Activated naive CD4-positive, alpha-beta T cell treated with anti-CD3 and anti-CD28 coated beads for 36 hours (primary cell): ENCODE measurements around the gene ANKRD10. TPM values are rescaled to one million over a fixed set of nuclear protein-coding genes. Genes with fewer than 3 reads are reported as not detected.
"Not testable (repeated sequence)": the region's sequence is repeated elsewhere in the genome, so short reads cannot be mapped to it uniquely, and the experiment has no call there.

ENCODE experiments used
- CTCF ChIA-PET: fragments of 350-600 bp; sonication (Branson Sonifier 250); formaldehyde crosslinking; loops from one replicate; lab custom pipeline; 2021; ENCODE audit warnings: antibody characterized with exemption; lab: Charles Lee
- DNase-seq: peaks from one replicate; pipeline ENCODE4 v3.0.0-alpha.2; 2020
- H3K27ac Mint-ChIP-seq: one replicate; pipeline ENCODE4 v1.8.0; 2021; ENCODE audit warnings: mild to moderate bottlenecking, mixed read lengths
- H3K27me3 Mint-ChIP-seq: one replicate; pipeline ENCODE4 v1.8.0; 2021; ENCODE audit warnings: low read depth, mixed read lengths
- H3K36me3 Mint-ChIP-seq: one replicate; pipeline ENCODE4 v1.8.0; 2021; ENCODE audit warnings: low read depth, mixed read lengths
- H3K4me1 Mint-ChIP-seq: one replicate; pipeline ENCODE4 v1.8.0; 2021; ENCODE audit warnings: low read depth, mixed read lengths
- H3K4me3 Mint-ChIP-seq: one replicate; pipeline ENCODE4 v1.8.0; 2021; ENCODE audit warnings: mild to moderate bottlenecking, moderate library complexity, mixed read lengths
- H3K9me3 Mint-ChIP-seq: one replicate; pipeline ENCODE4 v1.8.0; 2021; ENCODE audit warnings: mixed read lengths
- intact Hi-C: fragments of 100-400 bp; cut with micrococcal nuclease; formaldehyde crosslinking; loops from one replicate; pipeline ENCODE4 v1.15.1; 2023
- total RNA-seq, 2 experiments: library from RNA; stranded (reverse); gene quantifications; one replicate each; pipeline ENCODE4 v1.2.3, GENCODE V29; 2021

ANKRD10 gene
- total RNA-seq, 2 experiments from 2014 or later: 79.8 to 82.5 TPM

DNA sequence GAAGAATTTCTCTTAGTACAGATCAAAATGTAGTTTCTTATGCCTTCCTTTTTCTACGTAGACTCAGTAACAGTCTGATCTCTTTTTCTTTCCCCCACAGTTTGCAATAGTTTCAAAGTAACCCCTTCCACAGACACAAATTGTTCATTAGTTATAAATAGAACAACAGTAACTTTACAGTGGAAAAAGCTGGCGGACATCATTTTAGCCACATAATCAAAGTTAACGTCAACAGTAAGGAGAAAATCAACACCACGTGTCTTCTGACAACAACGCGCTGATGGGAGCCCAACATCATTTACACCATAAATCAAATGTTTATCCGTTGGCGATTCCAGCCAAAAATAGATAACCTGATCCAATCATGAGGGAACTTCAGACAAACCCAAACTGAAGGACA lies 76.8 kb downstream of the ANKRD10 start:
- intact Hi-C loops: no loop called here
- Mint-ChIP-seq H3K4me1 (no peaks in the 10 kb centered on the region), H3K27ac (no peak overlapping the region), H3K36me3 (no peaks in the 10 kb centered on the region), H3K9me3 (no peaks in the 10 kb centered on the region), H3K4me3 (no peak overlapping the region), H3K27me3 (peaks cover 8% of the 10 kb centered on the region)
- CTCF ChIA-PET: no interaction called here
- no peak for DNase-seq

DNA sequence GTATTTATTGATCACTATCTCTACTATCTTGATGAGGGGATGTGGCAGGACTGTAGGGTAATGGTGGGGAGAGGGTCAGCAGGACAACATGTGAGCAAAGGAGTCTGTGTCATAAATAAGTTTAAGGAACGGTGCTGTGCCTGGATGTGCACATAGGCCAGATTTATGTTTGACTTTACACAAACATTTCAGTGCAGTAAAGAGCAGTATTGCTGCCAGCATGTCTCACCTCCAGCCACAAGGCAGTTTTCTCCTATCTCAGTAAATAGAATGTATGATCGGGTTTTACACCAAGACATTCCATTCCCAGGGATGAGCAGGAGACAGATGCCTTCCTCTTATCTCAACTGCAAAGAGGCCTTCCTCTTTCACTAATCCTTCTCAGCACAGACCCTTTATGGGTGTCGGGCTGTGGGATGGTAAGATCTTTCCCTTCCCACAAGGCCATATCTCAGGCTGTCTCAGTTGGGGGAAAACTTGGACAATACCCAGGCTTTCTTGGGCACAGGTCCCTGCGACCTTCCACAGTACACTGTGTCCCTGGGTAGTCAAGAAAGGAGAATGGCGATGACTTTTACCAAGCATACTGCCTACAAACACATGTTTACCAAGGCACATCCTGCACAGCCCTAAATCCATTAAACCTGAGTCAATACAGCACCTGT lies 77.3 kb downstream of the ANKRD10 start:
- H3K27ac Mint-ChIP-seq, H3K36me3 Mint-ChIP-seq, H3K9me3 Mint-ChIP-seq, DNase-seq, H3K27me3 Mint-ChIP-seq, intact Hi-C loops, H3K4me1 Mint-ChIP-seq, H3K4me3 Mint-ChIP-seq, CTCF ChIA-PET: not testable (repeated sequence)

GRCh38 chr13:110836605-110836903 lies 78.3 kb downstream of the ANKRD10 start:
- intact Hi-C loops: no loop called here
- H3K27me3 Mint-ChIP-seq: peaks cover 9% of the 10 kb centered on the region
- no peak for DNase-seq
- no peak overlapping the region for H3K27ac Mint-ChIP-seq
- CTCF ChIA-PET: no interaction called here
- no peaks in the 10 kb centered on the region for H3K36me3 Mint-ChIP-seq
- H3K4me3 Mint-ChIP-seq: no peak overlapping the region
- H3K4me1 Mint-ChIP-seq: no peaks in the 10 kb centered on the region
- H3K9me3 Mint-ChIP-seq: no peaks in the 10 kb centered on the region

GRCh38 chr13:110835721-110836604 lies 78.9 kb downstream of the ANKRD10 start:
- Mint-ChIP-seq H3K27ac (no peak overlapping the region), H3K9me3 (no peaks in the 10 kb centered on the region), H3K36me3 (no peaks in the 10 kb centered on the region), H3K4me1 (no peaks in the 10 kb centered on the region), H3K27me3 (peaks cover 8% of the 10 kb centered on the region), H3K4me3 (no peak overlapping the region)
- no peak for DNase-seq
- intact Hi-C loops: no loop called here
- CTCF ChIA-PET: no interaction called here

DNA sequence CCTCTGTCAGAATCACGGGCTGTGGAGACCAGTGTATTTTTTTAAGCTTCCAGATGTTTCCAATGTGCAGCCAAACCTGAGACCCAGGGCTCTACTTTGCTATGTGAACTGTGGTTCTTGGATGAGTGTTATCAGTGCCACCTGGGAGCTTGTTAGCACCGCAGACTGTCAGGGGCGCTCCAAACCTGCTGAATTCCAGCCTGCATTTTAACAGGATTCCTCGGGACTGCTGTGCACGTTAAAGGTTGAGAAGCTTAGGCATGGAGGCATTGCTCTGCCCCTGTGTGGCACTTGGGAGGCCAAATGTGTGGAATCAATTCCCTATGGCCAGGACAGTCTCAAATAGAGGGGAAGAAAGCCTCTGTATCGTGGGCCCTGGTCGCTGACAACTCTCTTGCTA lies 80.3 kb downstream of the ANKRD10 start:
- Mint-ChIP-seq H3K27ac (no peak overlapping the region), H3K4me3 (no peak overlapping the region), H3K27me3 (peaks cover 3% of the 10 kb centered on the region), H3K4me1 (no peaks in the 10 kb centered on the region), H3K36me3 (no peaks in the 10 kb centered on the region), H3K9me3 (no peaks in the 10 kb centered on the region)
- CTCF ChIA-PET: no interaction called here
- no peak for DNase-seq
- intact Hi-C loops: no loop called here

DNA sequence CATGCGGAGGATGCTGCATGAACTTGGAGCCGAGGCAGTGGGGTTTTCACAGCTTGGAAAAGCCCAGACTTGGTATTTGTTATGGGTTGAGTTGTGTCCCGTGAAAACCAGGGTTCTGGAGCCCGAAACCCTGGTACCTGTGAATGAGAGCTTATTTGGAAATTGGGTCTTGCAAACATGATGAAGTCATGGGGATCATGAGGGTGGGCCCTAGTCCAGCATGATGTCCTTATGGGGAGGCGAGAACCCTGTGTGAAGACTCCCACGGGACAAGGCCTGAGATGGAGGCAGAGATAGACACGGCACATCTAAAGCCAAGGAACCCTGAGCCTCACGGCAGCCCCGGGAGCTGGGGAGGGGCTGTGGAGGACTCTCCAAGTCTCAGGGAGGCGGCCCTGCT lies 82.3 kb downstream of the ANKRD10 start:
- Mint-ChIP-seq H3K36me3 (no peaks in the 10 kb centered on the region), H3K9me3 (no peaks in the 10 kb centered on the region), H3K4me1 (no peaks in the 10 kb centered on the region), H3K27ac (no peak overlapping the region), H3K4me3 (no peak overlapping the region), H3K27me3 (peaks cover 3% of the 10 kb centered on the region)
- CTCF ChIA-PET: no interaction called here
- no peak for DNase-seq
- intact Hi-C loops: no loop called here

- CTCF ChIA-PET: no interaction called here
- DNase-seq: no peak
- no peaks in the 10 kb centered on the region for H3K36me3 Mint-ChIP-seq
- H3K27me3 Mint-ChIP-seq: peaks cover 3% of the 10 kb centered on the region
- no peak overlapping the region for H3K4me3 Mint-ChIP-seq
- H3K4me1 Mint-ChIP-seq: no peaks in the 10 kb centered on the region
- H3K27ac Mint-ChIP-seq: no peak overlapping the region
- H3K9me3 Mint-ChIP-seq: no peaks in the 10 kb centered on the region
- intact Hi-C loops: no loop called here
Observed at GRCh38 chr13:110832205-110832479, 82.7 kb downstream of the ANKRD10 start.

GRCh38 chr13:110831437-110832204 lies 83.2 kb downstream of the ANKRD10 start:
- Mint-ChIP-seq H3K27me3 (peaks cover 3% of the 10 kb centered on the region), H3K27ac (no peak overlapping the region), H3K9me3 (no peaks in the 10 kb centered on the region), H3K4me1 (no peaks in the 10 kb centered on the region), H3K4me3 (no peak overlapping the region), H3K36me3 (no peaks in the 10 kb centered on the region)
- DNase-seq: no peak
- CTCF ChIA-PET: no interaction called here
- intact Hi-C loops: no loop called here

- Mint-ChIP-seq H3K36me3 (no peaks in the 10 kb centered on the region), H3K9me3 (no peaks in the 10 kb centered on the region), H3K4me3 (no peak overlapping the region), H3K4me1 (no peaks in the 10 kb centered on the region), H3K27ac (no peak overlapping the region), H3K27me3 (peaks cover 3% of the 10 kb centered on the region)
- no peak for DNase-seq
- intact Hi-C loops: no loop called here
- CTCF ChIA-PET: no interaction called here
Observed at GRCh38 chr13:110830800-110831371, 84.0 kb downstream of the ANKRD10 start.

- Mint-ChIP-seq H3K9me3 (no peaks in the 10 kb centered on the region), H3K36me3 (no peaks in the 10 kb centered on the region), H3K4me3 (no peak overlapping the region), H3K4me1 (no peaks in the 10 kb centered on the region), H3K27ac (no peak overlapping the region), H3K27me3 (peaks cover 3% of the 10 kb centered on the region)
- intact Hi-C loops: no loop called here
- DNase-seq: no peak
- CTCF ChIA-PET: no interaction called here
Observed at GRCh38 chr13:110830331-110830730, 84.5 kb downstream of the ANKRD10 start.

GRCh38 chr13:110829486-110829885 lies 85.4 kb downstream of the ANKRD10 start:
- Mint-ChIP-seq H3K27ac (no peak overlapping the region), H3K27me3 (peaks cover 3% of the 10 kb centered on the region), H3K4me3 (no peak overlapping the region), H3K4me1 (no peaks in the 10 kb centered on the region), H3K9me3 (no peaks in the 10 kb centered on the region), H3K36me3 (no peaks in the 10 kb centered on the region)
- intact Hi-C loops: no loop called here
- CTCF ChIA-PET: no interaction called here
- no peak for DNase-seq

- H3K27me3 Mint-ChIP-seq: peaks cover 3% of the 10 kb centered on the region
- H3K9me3 Mint-ChIP-seq: no peaks in the 10 kb centered on the region
- intact Hi-C loops: no loop called here
- H3K4me3 Mint-ChIP-seq: no peak overlapping the region
- no peaks in the 10 kb centered on the region for H3K36me3 Mint-ChIP-seq
- CTCF ChIA-PET: no interaction called here
- no peak overlapping the region for H3K27ac Mint-ChIP-seq
- DNase-seq: no peak
- no peaks in the 10 kb centered on the region for H3K4me1 Mint-ChIP-seq
Observed at GRCh38 chr13:110828705-110829104, 86.2 kb downstream of the ANKRD10 start.
